Sigmoid colon (tissue), 7 donors: ENCODE measurements around the gene TRAPPC12. TPM values are rescaled to one million over a fixed set of nuclear protein-coding genes. Genes with fewer than 3 reads are reported as not detected.

Experiments used
- DNase-seq: peaks from one replicate; pipeline ENCODE4 v3.0.0-alpha.2; 2019
- H3K27ac ChIP-seq, 4 donors: fragments of 200-600 bp; sonication (generic); one replicate each; pipeline ENCODE4 v1.5.1; 2016 to 2019; ENCODE audit warnings: mild to moderate bottlenecking in 1 of 4
- H3K27me3 ChIP-seq, 3 donors: fragments of 200-600 bp; sonication (generic); one replicate each; pipeline ENCODE4 v1.5.1; 2019; ENCODE audit warnings: mild to moderate bottlenecking in 1 of 3
- H3K36me3 ChIP-seq, 4 donors: fragments of 200-600 bp; sonication (generic); one replicate each; pipeline ENCODE4 v1.5.1; 2016 to 2019
- H3K4me1 ChIP-seq, 4 donors: fragments of 200-600 bp; sonication (generic); one replicate each; pipeline ENCODE4 v1.5.1; 2017 to 2019
- H3K4me3 ChIP-seq, 4 donors: fragments of 200-600 bp; sonication (generic); one replicate each; pipeline ENCODE4 v1.5.1; 2017 to 2019; ENCODE audit warnings: mild to moderate bottlenecking in 2 of 4, moderate library complexity in 1 of 4
- H3K9me3 ChIP-seq, 4 donors: fragments of 200-600 bp in 3 of 4; sonication (generic) in 3 of 4; one replicate each; pipeline versions ENCODE4 v1.5.1 to v1.6.1; 2013 to 2019
- EP300 ChIP-seq, 4 donors: sonication (generic); formaldehyde crosslinking; IDR thresholded peaks; one replicate each; pipeline ENCODE4 v1.6.1; 2017; ENCODE audit warnings: antibody characterized with exemption in 4 of 4
- POLR2A ChIP-seq, 2 donors: fragments of 450-650 bp; IDR thresholded peaks; one replicate each; pipeline ENCODE4 v1.6.1; 2016; ENCODE audit warnings: antibody characterized with exemption in 2 of 2, mild to moderate bottlenecking in 2 of 2, moderate library complexity in 2 of 2
- POLR2AphosphoS5 ChIP-seq, 4 donors: sonication (generic); formaldehyde crosslinking; IDR thresholded peaks; one replicate each; pipeline ENCODE4 v1.6.1; 2017; ENCODE audit warnings: antibody characterized with exemption in 4 of 4
- WGBS, 2 donors: extraction: QIAGEN DNeasy Blood & Tissue Kit; methylation state at CpG; one replicate each; pipeline ENCODE4 v1.1.7; 2013; 5-methylcytosine and 5-hydroxymethylcytosine counted together
- intact Hi-C: fragments of 100-400 bp; cut with DNase I; formaldehyde crosslinking; loops from one replicate; pipeline ENCODE4 v1.15.1; 2023
- polyA plus RNA-seq, 3 donors: library from polyadenylated mRNA; stranded (reverse); fragments of 200-250 nt; gene quantifications; one replicate each; pipeline ENCODE4 v1.2.3, GENCODE V29; 2013
- total RNA-seq, 4 donors: library from RNA; depleted of rRNA; stranded (reverse); fragments of >200 nt; gene quantifications; one replicate each; pipeline ENCODE4 v1.1.0, GENCODE V29; 2016
- TF ChIP-seq, protein P1 (sequence below), 4 experiments: fragments of 450-650 bp in 3 of 4; fragments of 200-600 bp in 1 of 4; IDR thresholded peaks; one replicate each; pipeline ENCODE4 v1.5.1; 2016 to 2019; ENCODE audit warnings: antibody characterized with exemption in 4 of 4, mild to moderate bottlenecking in 3 of 4, moderate library complexity in 2 of 4
- donor health status: healthy with polysubstance abuse.
- donor health status: Bipolar disorder and iron deficiency.
- donor health status: healthy.

The TRAPPC12 gene
- total and polyA plus RNA-seq, 7 donors: 22.7 to 79.5 (median 50.5) TPM

DNA sequence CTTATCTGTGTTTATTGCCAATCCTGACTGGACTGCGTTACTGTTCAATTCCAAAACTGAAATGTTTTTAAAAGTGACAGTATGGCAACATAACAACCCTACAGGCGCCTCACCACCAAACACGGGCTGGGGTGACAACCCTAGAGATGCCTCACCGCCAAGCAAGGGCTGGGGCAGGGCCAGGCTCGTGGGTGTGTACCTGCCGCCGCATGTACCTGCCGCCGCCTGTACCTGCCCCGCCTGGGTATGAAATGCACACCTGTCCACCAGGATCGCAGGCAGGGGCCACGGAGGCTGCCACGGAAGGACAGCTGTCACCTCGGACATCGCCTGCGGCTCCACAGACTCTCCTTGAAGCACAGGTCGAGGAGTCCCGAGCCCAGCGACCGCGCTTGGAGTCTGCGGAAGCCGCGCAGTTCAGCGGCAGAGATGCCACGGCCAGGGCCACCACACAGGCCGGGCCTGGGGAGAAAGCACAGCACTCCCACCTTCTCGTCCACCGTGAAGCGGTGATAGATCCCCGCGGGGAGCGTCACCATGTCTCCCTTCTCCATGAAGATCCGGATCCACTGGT is 120.9 kb downstream of the TRAPPC12 start:
- TF ChIP-seq, protein P1, sequence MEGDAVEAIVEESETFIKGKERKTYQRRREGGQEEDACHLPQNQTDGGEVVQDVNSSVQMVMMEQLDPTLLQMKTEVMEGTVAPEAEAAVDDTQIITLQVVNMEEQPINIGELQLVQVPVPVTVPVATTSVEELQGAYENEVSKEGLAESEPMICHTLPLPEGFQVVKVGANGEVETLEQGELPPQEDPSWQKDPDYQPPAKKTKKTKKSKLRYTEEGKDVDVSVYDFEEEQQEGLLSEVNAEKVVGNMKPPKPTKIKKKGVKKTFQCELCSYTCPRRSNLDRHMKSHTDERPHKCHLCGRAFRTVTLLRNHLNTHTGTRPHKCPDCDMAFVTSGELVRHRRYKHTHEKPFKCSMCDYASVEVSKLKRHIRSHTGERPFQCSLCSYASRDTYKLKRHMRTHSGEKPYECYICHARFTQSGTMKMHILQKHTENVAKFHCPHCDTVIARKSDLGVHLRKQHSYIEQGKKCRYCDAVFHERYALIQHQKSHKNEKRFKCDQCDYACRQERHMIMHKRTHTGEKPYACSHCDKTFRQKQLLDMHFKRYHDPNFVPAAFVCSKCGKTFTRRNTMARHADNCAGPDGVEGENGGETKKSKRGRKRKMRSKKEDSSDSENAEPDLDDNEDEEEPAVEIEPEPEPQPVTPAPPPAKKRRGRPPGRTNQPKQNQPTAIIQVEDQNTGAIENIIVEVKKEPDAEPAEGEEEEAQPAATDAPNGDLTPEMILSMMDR (IDR thresholded peaks at IDR 0.05): no peak
- TF ChIP-seq POLR2AphosphoS5 (IDR thresholded peaks at IDR 0.05) (no peak), POLR2A (IDR thresholded peaks at IDR 0.05) (no peak), EP300 (IDR thresholded peaks at IDR 0.05) (no peak)
- no peak overlapping the region for H3K27ac ChIP-seq
- H3K4me1 ChIP-seq: no peaks in the 10 kb centered on the region
- no peak for DNase-seq
- 90 to 95% methylated on average over 34 of the region's 34 CpGs for WGBS, 2 donors
- intact Hi-C loops: no loop called here
- H3K9me3 ChIP-seq: no peaks in the 10 kb centered on the region
- no peak overlapping the region for H3K4me3 ChIP-seq
- H3K36me3 ChIP-seq: peaks cover 13 to 88% (median 56%) of the 10 kb centered on the region in 4 donors
- no peaks in the 10 kb centered on the region for H3K27me3 ChIP-seq

DNA sequence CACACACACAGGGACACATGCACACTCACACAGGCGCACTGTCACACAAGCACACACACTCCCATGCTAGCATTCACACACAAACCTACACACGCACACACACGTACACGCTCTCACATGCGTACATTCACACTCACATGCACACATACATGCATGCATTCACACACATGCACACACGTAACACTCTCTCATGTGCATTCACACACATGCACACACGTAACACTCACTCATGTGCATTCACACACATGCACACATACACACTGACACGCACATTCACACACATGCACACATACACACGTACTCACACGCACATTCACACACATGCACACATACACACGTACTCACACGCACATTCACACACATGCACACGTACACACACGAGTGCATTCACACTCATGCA is 123.6 kb downstream of the TRAPPC12 start:
- no peak overlapping the region for H3K27ac ChIP-seq
- H3K36me3 ChIP-seq: peaks cover 12 to 71% (median 41%) of the 10 kb centered on the region in 4 donors
- DNase-seq: no peak
- no peaks in the 10 kb centered on the region for H3K27me3 ChIP-seq
- TF ChIP-seq, protein P1 (IDR thresholded peaks at IDR 0.05): no peak
- TF ChIP-seq POLR2AphosphoS5 (IDR thresholded peaks at IDR 0.05): no peak
- no peak for TF ChIP-seq EP300 (IDR thresholded peaks at IDR 0.05)
- TF ChIP-seq POLR2A (IDR thresholded peaks at IDR 0.05): no peak
- no peak overlapping the region for H3K4me3 ChIP-seq
- intact Hi-C loops: no loop called here
- H3K9me3 ChIP-seq: no peaks in the 10 kb centered on the region
- 91 to 98% methylated on average over 14 of the region's 14 CpGs for WGBS, 2 donors
- H3K4me1 ChIP-seq: no peaks in the 10 kb centered on the region

DNA sequence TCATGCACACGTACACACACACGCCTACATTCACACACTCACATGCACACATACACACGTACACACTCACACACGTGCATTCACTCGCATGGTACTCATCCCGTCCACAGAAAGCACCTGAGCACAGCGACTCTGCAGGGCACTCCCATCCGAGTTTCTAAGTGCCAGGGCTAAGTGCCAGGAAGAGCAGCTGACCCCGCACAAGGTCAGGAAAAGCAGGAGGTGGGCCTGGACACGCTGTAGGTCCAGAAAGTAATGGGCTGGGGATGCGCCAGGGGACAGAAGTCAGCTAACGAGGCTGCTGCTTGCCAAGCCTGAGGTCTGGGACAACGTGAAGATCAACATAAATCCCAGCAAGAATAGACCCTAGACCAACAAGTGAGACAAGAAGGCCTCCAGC is 124.0 kb downstream of the TRAPPC12 start:
- intact Hi-C loops: no loop called here

DNA sequence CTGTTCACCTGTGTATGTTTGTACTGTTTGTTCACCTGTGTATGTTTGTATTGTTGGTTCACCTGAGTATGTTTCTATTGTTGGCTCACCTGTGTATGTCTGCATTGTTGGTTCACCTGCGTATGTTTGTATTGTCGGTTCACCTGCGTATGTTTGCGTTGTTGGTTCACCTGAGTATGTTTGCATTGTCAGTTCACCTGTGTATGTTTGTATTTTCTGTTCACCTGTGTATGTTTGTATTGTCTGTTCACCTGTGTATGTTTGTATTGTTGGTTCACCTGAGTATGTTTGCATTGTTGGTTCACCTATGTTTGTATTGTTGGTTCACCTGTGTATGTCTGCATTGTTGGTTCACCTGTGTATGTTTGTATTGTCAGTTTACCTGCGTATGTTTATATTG is 125.2 kb downstream of the TRAPPC12 start:
- H3K9me3 ChIP-seq: no peaks in the 10 kb centered on the region
- H3K27me3 ChIP-seq: no peaks in the 10 kb centered on the region
- no peak overlapping the region for H3K27ac ChIP-seq
- H3K4me3 ChIP-seq: no peak overlapping the region
- WGBS, 2 donors: 73 to 77% methylated on average over 5 of the region's 5 CpGs
- H3K36me3 ChIP-seq: peaks cover 0 to 64% (median 25%) of the 10 kb centered on the region in 4 donors
- no peak for DNase-seq
- no peak for TF ChIP-seq POLR2A (IDR thresholded peaks at IDR 0.05)
- TF ChIP-seq POLR2AphosphoS5 (IDR thresholded peaks at IDR 0.05): no peak
- TF ChIP-seq, protein P1 (IDR thresholded peaks at IDR 0.05): no peak
- intact Hi-C loops: no loop called here
- no peaks in the 10 kb centered on the region for H3K4me1 ChIP-seq

More for the DNA sequence above, 124.0 kb downstream of the TRAPPC12 start:
- Histone ChIP-seq H3K27ac (no peak overlapping the region), H3K4me1 (no peaks in the 10 kb centered on the region), H3K27me3 (no peaks in the 10 kb centered on the region), H3K36me3 (peaks cover 8 to 69% (median 37%) of the 10 kb centered on the region in 4 donors), H3K4me3 (no peak overlapping the region), H3K9me3 (no peaks in the 10 kb centered on the region)
- no peak for DNase-seq
- TF ChIP-seq POLR2A (IDR thresholded peaks at IDR 0.05): no peak
- TF ChIP-seq EP300 (IDR thresholded peaks at IDR 0.05): no peak
- no peak for TF ChIP-seq POLR2AphosphoS5 (IDR thresholded peaks at IDR 0.05)
- TF ChIP-seq, protein P1 (IDR thresholded peaks at IDR 0.05): no peak
- 84 to 95% methylated on average over 13 of the region's 13 CpGs for WGBS, 2 donors

DNA sequence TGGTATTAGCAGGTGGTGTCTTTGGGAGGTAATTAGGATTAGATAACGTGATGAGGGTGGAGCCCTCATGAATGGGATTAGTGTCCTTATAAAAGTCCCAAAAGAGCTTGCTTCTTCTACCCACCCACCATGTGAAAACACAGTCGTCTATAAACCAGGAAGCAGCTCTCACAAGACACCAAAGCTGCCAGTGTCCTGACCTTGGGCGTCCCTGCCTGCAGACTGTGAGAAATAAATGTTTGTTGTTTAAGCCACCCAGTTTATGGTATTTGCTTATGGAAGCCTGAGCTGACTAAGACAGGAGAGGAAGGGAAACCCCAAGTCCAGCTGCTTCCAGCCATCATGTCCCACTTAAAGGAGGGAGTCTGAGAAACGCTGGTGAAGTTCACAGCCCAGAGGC is 126.3 kb downstream of the TRAPPC12 start:
- Histone ChIP-seq H3K27ac (no peak overlapping the region), H3K4me1 (no peaks in the 10 kb centered on the region), H3K9me3 (no peaks in the 10 kb centered on the region), H3K36me3 (peaks cover 0 to 63% (median 16%) of the 10 kb centered on the region in 4 donors), H3K27me3 (no peaks in the 10 kb centered on the region), H3K4me3 (no peak overlapping the region)
- intact Hi-C loops: no loop called here
- DNase-seq: no peak
- TF ChIP-seq EP300 (IDR thresholded peaks at IDR 0.05): no peak
- TF ChIP-seq, protein P1 (IDR thresholded peaks at IDR 0.05): no peak
- TF ChIP-seq POLR2A (IDR thresholded peaks at IDR 0.05): no peak
- TF ChIP-seq POLR2AphosphoS5 (IDR thresholded peaks at IDR 0.05): no peak
- 9 to 46% methylated on average over 4 of the region's 4 CpGs for WGBS, 2 donors
